ENCODE results near the gene UTRN. TPM values are rescaled to one million over a fixed set of nuclear protein-coding genes. Genes with fewer than 3 reads are reported as not detected.

Gene UTRN
- total RNA-seq, 1 experiment from 2014 or later = 216 TPM

DNA sequence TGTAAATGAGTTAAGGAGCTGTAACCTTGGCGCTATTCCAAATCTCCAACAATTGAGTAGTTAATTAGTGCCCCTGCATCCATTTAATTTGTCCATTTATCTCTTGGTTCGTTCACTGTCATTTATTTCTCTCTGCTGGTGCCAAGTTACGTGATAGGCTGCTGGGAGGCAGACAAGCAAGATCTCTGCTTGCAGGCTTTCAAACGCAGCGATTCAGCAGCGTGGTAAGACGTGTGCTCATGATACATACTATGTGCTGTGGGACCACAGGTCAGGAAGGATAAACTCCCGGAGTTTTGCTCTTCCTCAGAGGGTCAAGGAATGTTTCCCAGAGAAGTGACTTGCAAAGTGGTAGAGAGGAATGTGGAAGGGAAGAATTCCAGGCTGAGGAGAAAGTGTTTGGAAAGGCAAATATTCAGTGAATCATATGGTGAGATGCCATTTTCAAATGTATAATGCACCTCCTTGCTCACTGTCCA is 46.4 kb downstream of the UTRN start:
- peak overlapping the region; percentile 83 for H3K4me3 Mint-ChIP-seq (ENCODE audit: unreplicated experiment)

GRCh38 chr6:144332177-144332576 is 47.0 kb downstream of the UTRN start:
- Histone ChIP-seq H3K27me3 (replicated peaks; ENCODE audit: control insufficient read depth, insufficient read depth, low read length) (no peaks in the 10 kb centered on the region), H3K4me1 (peaks cover 54% of the 10 kb centered on the region), H3K4me3 (ENCODE audit: low read depth, low read length) (no peak overlapping the region), H3K36me3 (ENCODE audit: control insufficient read depth, insufficient read depth, low read length) (0 out of 2 replicates have a peak, but pooled peaks cover 1% of the 10 kb centered on the region), H3K9me3 (no peaks in the 10 kb centered on the region)
- H3K4me3 Mint-ChIP-seq (ENCODE audit: unreplicated experiment) = peak overlapping the region; percentile 83
- no peaks in the 10 kb centered on the region for H3K9me3 Mint-ChIP-seq (ENCODE audit: unreplicated experiment)
- peaks cover 48% of the 10 kb centered on the region for H3K4me1 Mint-ChIP-seq (ENCODE audit: low read depth, unreplicated experiment)
- H3K27me3 Mint-ChIP-seq (ENCODE audit: insufficient read depth, unreplicated experiment) = no peaks in the 10 kb centered on the region
- DNase-seq = no peak
- BruUV-seq (replicated peaks) = no TSS peak
- CTCF ChIA-PET = no interaction called here
- intact Hi-C loops (cut with micrococcal nuclease; ENCODE audit: unreplicated experiment) = loop anchor here (5.0 to 10.0 kb wide), 2 partner anchors 115 to 227 kb away; no protein-coding TSS in a partner anchor
- peaks cover 40% of the 10 kb centered on the region for H3K36me3 Mint-ChIP-seq (ENCODE audit: insufficient read depth, unreplicated experiment)
- peak overlapping the region; percentile 89 for H3K27ac Mint-ChIP-seq (ENCODE audit: unreplicated experiment)
- TF ChIP-seq, protein P1, sequence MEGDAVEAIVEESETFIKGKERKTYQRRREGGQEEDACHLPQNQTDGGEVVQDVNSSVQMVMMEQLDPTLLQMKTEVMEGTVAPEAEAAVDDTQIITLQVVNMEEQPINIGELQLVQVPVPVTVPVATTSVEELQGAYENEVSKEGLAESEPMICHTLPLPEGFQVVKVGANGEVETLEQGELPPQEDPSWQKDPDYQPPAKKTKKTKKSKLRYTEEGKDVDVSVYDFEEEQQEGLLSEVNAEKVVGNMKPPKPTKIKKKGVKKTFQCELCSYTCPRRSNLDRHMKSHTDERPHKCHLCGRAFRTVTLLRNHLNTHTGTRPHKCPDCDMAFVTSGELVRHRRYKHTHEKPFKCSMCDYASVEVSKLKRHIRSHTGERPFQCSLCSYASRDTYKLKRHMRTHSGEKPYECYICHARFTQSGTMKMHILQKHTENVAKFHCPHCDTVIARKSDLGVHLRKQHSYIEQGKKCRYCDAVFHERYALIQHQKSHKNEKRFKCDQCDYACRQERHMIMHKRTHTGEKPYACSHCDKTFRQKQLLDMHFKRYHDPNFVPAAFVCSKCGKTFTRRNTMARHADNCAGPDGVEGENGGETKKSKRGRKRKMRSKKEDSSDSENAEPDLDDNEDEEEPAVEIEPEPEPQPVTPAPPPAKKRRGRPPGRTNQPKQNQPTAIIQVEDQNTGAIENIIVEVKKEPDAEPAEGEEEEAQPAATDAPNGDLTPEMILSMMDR (IDR thresholded peaks at IDR 0.05; ENCODE audit: insufficient read depth in 1 of 2, low read depth in 1 of 2, low read length in 1 of 2, severe bottlenecking in 1 of 2, unreplicated experiment in 1 of 2) = no peak
- POLR2A ChIA-PET = no interaction called here

More for the DNA sequence above, 46.4 kb downstream of the UTRN start:
- ChIA-PET POLR2A (no interaction called here), CTCF (no interaction called here)
- H3K9me3 Mint-ChIP-seq (ENCODE audit: unreplicated experiment) = no peaks in the 10 kb centered on the region
- Histone ChIP-seq H3K9me3 (no peaks in the 10 kb centered on the region), H3K4me3 (ENCODE audit: low read depth, low read length) (peak overlapping the region; percentile 21; the same call in 1 of the 2 replicates), H3K4me1 (peaks cover 61% of the 10 kb centered on the region), H3K36me3 (ENCODE audit: control insufficient read depth, insufficient read depth, low read length) (0 out of 2 replicates have a peak, but pooled peaks cover 1% of the 10 kb centered on the region), H3K27me3 (replicated peaks; ENCODE audit: control insufficient read depth, insufficient read depth, low read length) (no peaks in the 10 kb centered on the region)
- peak overlapping the region; percentile 89 for H3K27ac Mint-ChIP-seq (ENCODE audit: unreplicated experiment)
- BruUV-seq (replicated peaks) = no TSS peak
- intact Hi-C loops (cut with micrococcal nuclease; ENCODE audit: unreplicated experiment) = loop anchor here (5.0 to 10.0 kb wide), 2 partner anchors 114 to 227 kb away; no protein-coding TSS in a partner anchor
- H3K4me1 Mint-ChIP-seq (ENCODE audit: low read depth, unreplicated experiment) = peaks cover 55% of the 10 kb centered on the region
- TF ChIP-seq, protein P1 (IDR thresholded peaks at IDR 0.05; ENCODE audit: insufficient read depth in 1 of 2, low read depth in 1 of 2, low read length in 1 of 2, severe bottlenecking in 1 of 2, unreplicated experiment in 1 of 2) = no peak
- H3K27me3 Mint-ChIP-seq (ENCODE audit: insufficient read depth, unreplicated experiment) = no peaks in the 10 kb centered on the region
- no peak for DNase-seq
- peaks cover 46% of the 10 kb centered on the region for H3K36me3 Mint-ChIP-seq (ENCODE audit: insufficient read depth, unreplicated experiment)

DNA sequence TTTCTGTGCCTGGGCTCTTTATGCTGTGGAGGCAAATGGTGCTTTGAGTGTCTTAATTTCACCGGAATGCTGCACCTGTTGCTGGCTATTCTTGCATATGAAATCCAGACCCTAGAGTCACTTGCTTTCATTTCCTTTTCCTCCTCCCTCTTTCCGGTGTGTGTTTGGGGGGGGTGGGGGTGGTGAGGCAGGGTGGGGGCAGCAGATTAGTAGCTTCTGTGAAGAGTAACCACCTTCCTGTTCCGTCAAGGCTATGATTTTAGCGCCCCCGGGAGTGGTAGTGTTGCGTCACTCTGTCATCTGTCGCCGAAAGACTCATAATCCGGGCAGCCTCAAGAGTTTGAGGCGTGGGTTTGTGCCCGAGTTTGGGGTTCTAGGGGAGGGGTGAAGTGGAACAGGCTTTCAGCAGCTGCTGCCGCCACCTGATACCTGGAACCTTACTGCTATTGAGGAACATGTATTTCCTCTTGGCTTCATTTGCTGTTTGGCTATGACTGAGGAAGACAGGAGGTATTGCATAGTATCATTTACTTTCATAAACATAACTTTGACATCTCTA is 49.1 kb downstream of the UTRN start:
- CTCF ChIA-PET = no interaction called here
- Mint-ChIP-seq H3K4me3 (ENCODE audit: unreplicated experiment) (no peak overlapping the region), H3K27me3 (ENCODE audit: insufficient read depth, unreplicated experiment) (no peaks in the 10 kb centered on the region), H3K36me3 (ENCODE audit: insufficient read depth, unreplicated experiment) (peaks cover 40% of the 10 kb centered on the region), H3K9me3 (ENCODE audit: unreplicated experiment) (no peaks in the 10 kb centered on the region), H3K27ac (ENCODE audit: unreplicated experiment) (no peak overlapping the region), H3K4me1 (ENCODE audit: low read depth, unreplicated experiment) (peaks cover 60% of the 10 kb centered on the region)
- H3K4me1 ChIP-seq = peaks cover 52% of the 10 kb centered on the region
- no peak for DNase-seq
- intact Hi-C loops (cut with micrococcal nuclease; ENCODE audit: unreplicated experiment) = loop anchor here (5.0 to 10.0 kb wide), 2 partner anchors 117 to 229 kb away; no protein-coding TSS in a partner anchor
- no peaks in the 10 kb centered on the region for H3K27me3 ChIP-seq (replicated peaks; ENCODE audit: control insufficient read depth, insufficient read depth, low read length)
- H3K9me3 ChIP-seq = no peaks in the 10 kb centered on the region
- no TSS peak for BruUV-seq (replicated peaks)
- TF ChIP-seq, protein P1 (IDR thresholded peaks at IDR 0.05; ENCODE audit: insufficient read depth in 1 of 2, low read depth in 1 of 2, low read length in 1 of 2, severe bottlenecking in 1 of 2, unreplicated experiment in 1 of 2) = no peak
- POLR2A ChIA-PET = no interaction called here
- H3K36me3 ChIP-seq (ENCODE audit: control insufficient read depth, insufficient read depth, low read length) = 0 out of 2 replicates have a peak, but pooled peaks cover 1% of the 10 kb centered on the region
- H3K4me3 ChIP-seq (ENCODE audit: low read depth, low read length) = no peak overlapping the region

Other genes with a start within 250 kb of the UTRN start
- 84.6 and 95.4 TPM in 2 replicates for gene SF3B5, start 189.8 kb upstream of the UTRN start, total RNA-seq (2022)
- gene STX11, start 134.8 kb upstream of the UTRN start, total RNA-seq (2022) = 1.3 TPM in 2 replicates